Esophagus squamous epithelium (tissue), 4 donors: Measurements from ENCODE around the gene THBS4.

Source experiments
- POLR2A ChIP-seq, 4 donors: fragments of 450-650 bp; IDR thresholded peaks; one replicate each; pipeline ENCODE4 v1.6.1; 2017; ENCODE audit warnings: antibody characterized with exemption in 4 of 4, mild to moderate bottlenecking in 4 of 4, moderate library complexity in 3 of 4
- TF ChIP-seq, protein P1 (sequence below), 6 experiments: fragments of 450-650 bp in 4 of 6; fragments of 200-600 bp in 2 of 6; sonication (generic) in 2 of 6; IDR thresholded peaks; one replicate each; pipeline ENCODE4 v1.5.1; 2016 to 2019; ENCODE audit warnings: antibody characterized with exemption in 6 of 6, mild to moderate bottlenecking in 4 of 6, moderate library complexity in 4 of 6

DNA sequence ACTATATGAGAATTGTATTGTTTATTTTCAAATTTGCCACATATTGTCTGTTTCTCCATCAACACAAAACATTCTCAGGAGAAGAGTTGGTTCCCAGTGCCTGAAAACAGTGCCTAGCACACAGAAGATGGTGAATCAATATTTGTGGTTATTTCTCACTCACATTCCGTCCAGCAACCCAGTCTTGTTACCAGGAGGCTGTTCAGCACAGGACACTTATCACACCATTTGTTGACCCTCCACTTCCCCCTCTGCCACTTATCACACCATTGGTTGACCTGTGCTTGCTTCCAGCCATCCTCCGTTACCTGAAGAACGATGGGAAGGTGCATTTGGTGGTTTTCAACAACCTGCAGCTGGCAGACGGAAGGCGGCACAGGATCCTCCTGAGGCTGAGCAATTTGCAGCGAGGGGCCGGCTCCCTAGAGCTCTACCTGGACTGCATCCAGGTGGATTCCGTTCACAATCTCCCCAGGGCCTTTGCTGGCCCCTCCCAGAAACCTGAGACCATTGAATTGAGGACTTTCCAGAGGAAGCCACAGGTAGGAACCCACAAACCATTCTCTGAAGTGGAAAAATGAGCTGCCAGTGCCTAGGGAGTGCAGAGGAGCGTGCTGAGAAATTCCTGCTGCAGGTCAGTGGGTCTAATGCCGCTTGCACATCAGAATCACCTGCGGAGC lies 20.5 kb downstream of the THBS4 start:
- TF ChIP-seq, protein P1, sequence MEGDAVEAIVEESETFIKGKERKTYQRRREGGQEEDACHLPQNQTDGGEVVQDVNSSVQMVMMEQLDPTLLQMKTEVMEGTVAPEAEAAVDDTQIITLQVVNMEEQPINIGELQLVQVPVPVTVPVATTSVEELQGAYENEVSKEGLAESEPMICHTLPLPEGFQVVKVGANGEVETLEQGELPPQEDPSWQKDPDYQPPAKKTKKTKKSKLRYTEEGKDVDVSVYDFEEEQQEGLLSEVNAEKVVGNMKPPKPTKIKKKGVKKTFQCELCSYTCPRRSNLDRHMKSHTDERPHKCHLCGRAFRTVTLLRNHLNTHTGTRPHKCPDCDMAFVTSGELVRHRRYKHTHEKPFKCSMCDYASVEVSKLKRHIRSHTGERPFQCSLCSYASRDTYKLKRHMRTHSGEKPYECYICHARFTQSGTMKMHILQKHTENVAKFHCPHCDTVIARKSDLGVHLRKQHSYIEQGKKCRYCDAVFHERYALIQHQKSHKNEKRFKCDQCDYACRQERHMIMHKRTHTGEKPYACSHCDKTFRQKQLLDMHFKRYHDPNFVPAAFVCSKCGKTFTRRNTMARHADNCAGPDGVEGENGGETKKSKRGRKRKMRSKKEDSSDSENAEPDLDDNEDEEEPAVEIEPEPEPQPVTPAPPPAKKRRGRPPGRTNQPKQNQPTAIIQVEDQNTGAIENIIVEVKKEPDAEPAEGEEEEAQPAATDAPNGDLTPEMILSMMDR (IDR thresholded peaks at IDR 0.05): no peak
- TF ChIP-seq POLR2A (IDR thresholded peaks at IDR 0.05): no peak
